Stimulated activated CD8-positive, alpha-beta memory T cell treated with anti-CD3 and anti-CD28 coated beads, Interleukin-15, amount 100 ng/mL, for 24 hours (primary cell): Measurements from ENCODE around the gene RNU1-3.
"Not testable (repeated sequence)": the region's sequence is repeated elsewhere in the genome, so short reads cannot be mapped to it uniquely, and the experiment has no call there.

Experiments used
- DNase-seq: peaks from one replicate; pipeline ENCODE4 v3.0.0-alpha.2; 2020; ENCODE audit warnings: low read depth

RNU1-3 gene

GRCh38 chr1:16637941-16638778 lies 28.6 kb downstream of the RNU1-3 start:
- DNase-seq = not testable (repeated sequence)

GRCh38 chr1:16636551-16637195 lies 30.1 kb downstream of the RNU1-3 start:
- DNase-seq = not testable (repeated sequence)

- not testable (repeated sequence) for DNase-seq
Measured at GRCh38 chr1:16635959-16636358, 30.8 kb downstream of the RNU1-3 start.

- not testable (repeated sequence) for DNase-seq
Measured at GRCh38 chr1:16633540-16634282, 33.0 kb downstream of the RNU1-3 start.

- DNase-seq = not testable (repeated sequence)
Measured at GRCh38 chr1:16632044-16632850, 34.5 kb downstream of the RNU1-3 start.

- DNase-seq = no peak
Measured at GRCh38 chr1:16631248-16632043, 35.3 kb downstream of the RNU1-3 start.

GRCh38 chr1:16630661-16631247 lies 36.0 kb downstream of the RNU1-3 start:
- DNase-seq = no peak

- not testable (repeated sequence) for DNase-seq
Measured at GRCh38 chr1:16629916-16630530, 36.7 kb downstream of the RNU1-3 start.

GRCh38 chr1:16628361-16629111 lies 38.2 kb downstream of the RNU1-3 start:
- no peak for DNase-seq

GRCh38 chr1:16626409-16626983 lies 40.3 kb downstream of the RNU1-3 start:
- not testable (repeated sequence) for DNase-seq

GRCh38 chr1:16625497-16626408 lies 41.0 kb downstream of the RNU1-3 start:
- DNase-seq = no peak

GRCh38 chr1:16623812-16624719 lies 42.7 kb downstream of the RNU1-3 start:
- not testable (repeated sequence) for DNase-seq

- not testable (repeated sequence) for DNase-seq
Measured at GRCh38 chr1:16623337-16623736, 43.4 kb downstream of the RNU1-3 start.

GRCh38 chr1:16621681-16622315 lies 45.0 kb downstream of the RNU1-3 start:
- DNase-seq = not testable (repeated sequence)

- DNase-seq = no peak
Measured at GRCh38 chr1:16621300-16621658, 45.5 kb downstream of the RNU1-3 start.

- DNase-seq = not testable (repeated sequence)
Measured at GRCh38 chr1:16619803-16620501, 46.8 kb downstream of the RNU1-3 start.
